ENCODE measurements around the gene TBL1XR1.
A peak's percentile ranks its signal among the peaks of the same experiment; 100 is the strongest.
"Not testable (repeated sequence)": the region's sequence is repeated elsewhere in the genome, so short reads cannot be mapped to it uniquely, and the experiment has no call there.

Gene TBL1XR1

DNA sequence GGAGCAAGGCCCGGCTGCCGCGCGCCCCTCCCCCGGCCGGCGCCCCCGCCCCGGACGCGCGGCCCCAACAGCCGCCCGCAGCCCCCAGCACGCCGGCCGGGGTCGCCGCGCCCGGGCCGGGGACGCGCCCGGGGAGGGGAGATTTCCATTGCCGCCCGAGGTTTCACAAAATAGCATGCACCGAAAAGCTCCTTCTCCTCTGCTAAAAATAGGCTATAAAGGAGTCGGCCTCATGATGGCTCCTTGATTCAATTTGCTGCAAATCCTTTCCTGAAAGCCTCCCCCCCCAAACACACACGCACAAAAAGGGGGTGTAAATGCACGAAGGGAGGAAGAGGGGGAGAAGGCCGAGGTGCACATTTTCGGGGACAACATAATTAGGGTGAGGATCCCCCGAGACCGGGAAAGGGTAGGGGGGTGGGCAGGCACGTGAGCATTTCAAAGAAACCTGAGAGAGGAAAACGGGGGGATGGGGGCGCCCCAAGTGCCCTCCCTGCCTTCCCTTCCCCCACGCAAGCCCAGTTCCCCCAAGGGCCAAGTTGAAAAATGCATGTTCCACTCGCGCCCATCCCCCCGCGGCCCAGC is 734 bp downstream of the TBL1XR1 start:
- Histone ChIP-seq H3K27me3 (ENCODE audit: control insufficient read depth in 5 of 5, insufficient read depth in 4 of 5, low read length in 5 of 5) (no peaks in the 10 kb centered on the region), H3K27ac (ENCODE audit: low read depth, low read length) (peak overlapping the region; percentile 99), H3K4me1 (ENCODE audit: control insufficient read depth in 5 of 5, insufficient read depth in 5 of 5, low read length in 5 of 5) (peaks cover 0 to 38% (median 33%) of the 10 kb centered on the region in 5 donors), H3K36me3 (ENCODE audit: control insufficient read depth in 5 of 5, insufficient read depth in 5 of 5, low read length in 5 of 5) (no peaks in the 10 kb centered on the region), H3K4me3 (ENCODE audit: low read depth in 1 of 5, low read length in 5 of 5) (peak overlapping the region; percentile 77 to 98 (median 89)), H3K9ac (ENCODE audit: low read length in 5 of 5) (peak overlapping the region; percentile 87 to 95 (median 94)), H3K9me3 (ENCODE audit: control insufficient read depth in 5 of 5, low read length in 5 of 5) (no peaks in the 10 kb centered on the region)

DNA sequence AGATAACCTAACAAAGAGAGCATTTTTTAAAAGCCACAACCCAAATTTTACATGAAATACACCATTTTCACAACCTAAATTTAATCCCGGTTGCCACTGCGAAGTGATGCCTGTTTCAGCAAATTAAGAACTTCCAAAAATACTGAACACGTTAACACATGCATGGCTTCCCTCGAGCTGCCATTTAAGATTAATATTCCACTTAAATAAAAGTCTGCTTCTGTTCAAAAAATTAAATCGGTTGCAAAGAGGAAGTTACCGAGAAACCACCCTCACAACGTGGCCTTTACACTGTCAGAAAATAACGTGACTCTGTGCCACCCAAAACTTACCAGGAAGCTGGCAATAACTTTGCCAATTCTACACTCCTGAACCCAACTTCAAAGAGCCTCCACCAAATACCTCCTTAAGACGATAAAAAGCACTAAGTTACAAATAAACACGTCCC is 1.2 kb downstream of the TBL1XR1 start:
- Histone ChIP-seq H3K4me1 (ENCODE audit: control insufficient read depth in 5 of 5, insufficient read depth in 5 of 5, low read length in 5 of 5) (peaks cover 2 to 40% (median 35%) of the 10 kb centered on the region in 5 donors), H3K36me3 (ENCODE audit: control insufficient read depth in 5 of 5, insufficient read depth in 5 of 5, low read length in 5 of 5) (no peaks in the 10 kb centered on the region), H3K27ac (ENCODE audit: low read depth, low read length) (peak overlapping the region; percentile 99), H3K9ac (ENCODE audit: low read length in 5 of 5) (peak overlapping the region; percentile 2 to 94 (median 78)), H3K27me3 (ENCODE audit: control insufficient read depth in 5 of 5, insufficient read depth in 4 of 5, low read length in 5 of 5) (no peaks in the 10 kb centered on the region), H3K9me3 (ENCODE audit: control insufficient read depth in 5 of 5, low read length in 5 of 5) (no peaks in the 10 kb centered on the region), H3K4me3 (ENCODE audit: low read depth in 1 of 5, low read length in 5 of 5) (peak overlapping the region; percentile 77 to 98 (median 89))

- no peaks in the 10 kb centered on the region for H3K27me3 ChIP-seq (ENCODE audit: control insufficient read depth in 5 of 5, insufficient read depth in 4 of 5, low read length in 5 of 5)
- H3K9me3 ChIP-seq (ENCODE audit: control insufficient read depth in 5 of 5, low read length in 5 of 5) = no peaks in the 10 kb centered on the region
- H3K4me3 ChIP-seq (ENCODE audit: low read depth in 1 of 5, low read length in 5 of 5) = peak overlapping the region; percentile 77 to 98 (median 89)
- H3K36me3 ChIP-seq (ENCODE audit: control insufficient read depth in 5 of 5, insufficient read depth in 5 of 5, low read length in 5 of 5) = no peaks in the 10 kb centered on the region
- H3K27ac ChIP-seq (ENCODE audit: low read depth, low read length) = peak overlapping the region; percentile 99
- H3K9ac ChIP-seq (ENCODE audit: low read length in 5 of 5) = peak overlapping the region; percentile 33 to 94 (median 78)
- peaks cover 2 to 46% (median 39%) of the 10 kb centered on the region in 5 donors for H3K4me1 ChIP-seq (ENCODE audit: control insufficient read depth in 5 of 5, insufficient read depth in 5 of 5, low read length in 5 of 5)
These were observed 1.9 kb downstream of the TBL1XR1 start for GRCh38 chr3:177195242-177195991.

DNA sequence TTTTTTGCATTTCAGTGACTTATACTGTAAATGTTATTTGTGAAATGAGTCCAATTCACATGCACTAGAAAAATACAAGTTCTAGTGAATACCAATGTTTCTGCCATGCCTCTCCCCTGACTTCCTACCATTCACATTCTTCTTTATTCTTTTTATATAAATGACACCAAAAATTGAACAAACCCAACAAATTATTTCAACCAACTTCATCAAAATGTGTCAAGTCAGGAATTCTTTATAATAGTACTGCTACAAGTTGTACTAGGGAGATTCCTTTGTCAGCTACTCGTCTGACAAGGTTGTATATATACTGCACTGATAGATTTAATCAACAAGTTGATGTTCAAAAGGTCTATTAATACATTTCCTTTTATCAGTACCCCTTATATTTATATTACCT is 3.0 kb downstream of the TBL1XR1 start:
- Histone ChIP-seq H3K4me1 (ENCODE audit: control insufficient read depth in 5 of 5, insufficient read depth in 5 of 5, low read length in 5 of 5) (peaks cover 2 to 42% (median 41%) of the 10 kb centered on the region in 5 donors), H3K4me3 (ENCODE audit: low read depth in 1 of 5, low read length in 5 of 5) (peak overlapping the region; percentile 41 to 98 (median 89)), H3K27me3 (ENCODE audit: control insufficient read depth in 5 of 5, insufficient read depth in 4 of 5, low read length in 5 of 5) (no peaks in the 10 kb centered on the region), H3K9me3 (ENCODE audit: control insufficient read depth in 5 of 5, low read length in 5 of 5) (no peaks in the 10 kb centered on the region), H3K36me3 (ENCODE audit: control insufficient read depth in 5 of 5, insufficient read depth in 5 of 5, low read length in 5 of 5) (no peaks in the 10 kb centered on the region), H3K9ac (ENCODE audit: low read length in 5 of 5) (peak overlapping the region in 1 of 5 donors; percentile 51), H3K27ac (ENCODE audit: low read depth, low read length) (peak overlapping the region; percentile 99)

DNA sequence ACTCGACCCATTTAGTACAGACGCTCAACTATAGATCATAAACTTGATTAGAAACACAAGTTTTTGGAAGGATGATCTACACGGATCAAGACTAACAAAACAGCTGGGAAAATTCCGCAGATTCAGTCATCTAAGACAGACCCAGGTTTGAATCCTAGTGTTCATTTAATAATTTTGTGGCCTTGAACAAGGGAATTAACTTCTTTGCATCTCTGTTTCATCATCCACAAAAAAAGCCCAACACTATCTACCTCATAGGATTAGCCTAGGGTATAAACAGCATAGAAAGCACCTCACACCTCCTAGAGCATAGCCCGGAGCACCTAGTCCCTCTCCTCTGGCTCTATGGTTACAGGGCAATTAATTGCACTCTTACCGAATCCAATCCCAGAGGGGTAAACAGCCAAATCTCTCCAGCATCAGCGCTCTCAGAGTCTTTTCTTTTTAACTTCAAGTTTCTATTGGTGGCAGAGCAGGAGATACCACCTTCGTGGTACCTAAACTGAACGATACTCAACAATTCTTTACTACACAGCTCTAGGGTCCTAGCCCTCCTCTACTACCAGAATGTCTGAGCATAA is 3.5 kb downstream of the TBL1XR1 start:
- no peaks in the 10 kb centered on the region for H3K9me3 ChIP-seq (ENCODE audit: control insufficient read depth in 5 of 5, low read length in 5 of 5)
- H3K9ac ChIP-seq (ENCODE audit: low read length in 5 of 5) = peak overlapping the region in 1 of 5 donors; percentile 51
- H3K27ac ChIP-seq (ENCODE audit: low read depth, low read length) = peak overlapping the region; percentile 99
- peak overlapping the region in 3 of 5 donors; percentile 8 to 77 (median 41) for H3K4me3 ChIP-seq (ENCODE audit: low read depth in 1 of 5, low read length in 5 of 5)
- no peaks in the 10 kb centered on the region for H3K27me3 ChIP-seq (ENCODE audit: control insufficient read depth in 5 of 5, insufficient read depth in 4 of 5, low read length in 5 of 5)
- H3K4me1 ChIP-seq (ENCODE audit: control insufficient read depth in 5 of 5, insufficient read depth in 5 of 5, low read length in 5 of 5) = peaks cover 2 to 41% (median 38%) of the 10 kb centered on the region in 5 donors
- H3K36me3 ChIP-seq (ENCODE audit: control insufficient read depth in 5 of 5, insufficient read depth in 5 of 5, low read length in 5 of 5) = no peaks in the 10 kb centered on the region

GRCh38 chr3:177193275-177193674 is 4.0 kb downstream of the TBL1XR1 start:
- H3K27ac ChIP-seq (ENCODE audit: low read depth, low read length); H3K9ac ChIP-seq (ENCODE audit: low read length in 5 of 5); H3K27me3 ChIP-seq (ENCODE audit: control insufficient read depth in 5 of 5, insufficient read depth in 4 of 5, low read length in 5 of 5); H3K9me3 ChIP-seq (ENCODE audit: control insufficient read depth in 5 of 5, low read length in 5 of 5); H3K4me3 ChIP-seq (ENCODE audit: low read depth in 1 of 5, low read length in 5 of 5); H3K36me3 ChIP-seq (ENCODE audit: control insufficient read depth in 5 of 5, insufficient read depth in 5 of 5, low read length in 5 of 5): not testable (repeated sequence)
- peaks cover 2 to 41% (median 33%) of the 10 kb centered on the region in 5 donors for H3K4me1 ChIP-seq (ENCODE audit: control insufficient read depth in 5 of 5, insufficient read depth in 5 of 5, low read length in 5 of 5)

DNA sequence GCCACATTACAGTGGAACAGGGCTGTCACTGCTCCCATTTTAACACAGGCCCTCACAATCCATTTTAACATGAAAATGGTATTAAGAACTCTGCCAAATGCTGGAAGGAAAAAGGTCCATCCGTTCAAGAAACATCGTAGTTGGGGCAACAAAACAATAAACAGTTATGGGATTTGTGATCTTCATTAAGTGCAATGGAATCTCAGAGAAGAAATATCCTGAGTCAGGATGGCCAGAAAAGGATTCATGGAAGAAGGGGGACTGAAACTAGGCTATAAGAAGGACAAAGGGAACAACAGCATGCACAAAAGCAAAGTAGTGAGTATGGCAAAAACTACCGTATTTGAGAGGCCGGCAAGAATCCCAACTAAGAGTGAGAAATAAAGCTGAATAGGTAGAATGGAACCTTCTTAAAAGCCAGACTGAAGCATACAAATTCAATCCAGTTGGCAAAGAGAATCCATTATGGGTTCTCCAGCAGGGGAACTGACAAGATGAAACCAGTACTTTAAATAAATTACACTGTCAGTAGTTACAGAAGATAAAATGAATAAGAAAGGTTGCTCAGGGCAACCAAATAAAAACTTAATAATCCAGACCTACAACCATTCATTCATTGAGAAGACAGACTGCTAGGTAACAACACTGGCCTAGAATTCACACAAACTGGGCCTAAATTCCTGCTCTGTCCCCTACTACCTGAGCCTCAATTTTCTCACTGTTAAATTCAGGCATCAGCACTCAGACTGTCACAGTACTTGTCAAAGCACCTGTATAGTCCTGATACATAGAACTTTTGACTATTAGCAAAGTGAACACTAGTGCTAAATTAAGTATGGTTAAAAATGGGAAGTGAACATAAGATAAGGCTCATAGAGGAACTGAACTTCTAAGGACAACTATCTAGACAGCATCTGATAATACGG is 6.3 kb downstream of the TBL1XR1 start:
- peak overlapping the region; percentile 77 for H3K27ac ChIP-seq (ENCODE audit: low read depth, low read length)
- H3K4me1 ChIP-seq (ENCODE audit: control insufficient read depth in 5 of 5, insufficient read depth in 5 of 5, low read length in 5 of 5) = peaks cover 2 to 40% (median 29%) of the 10 kb centered on the region in 5 donors
- H3K9me3 ChIP-seq (ENCODE audit: control insufficient read depth in 5 of 5, low read length in 5 of 5) = no peaks in the 10 kb centered on the region
- peak overlapping the region in 1 of 5 donors; percentile 6 for H3K9ac ChIP-seq (ENCODE audit: low read length in 5 of 5)
- no peak overlapping the region for H3K4me3 ChIP-seq (ENCODE audit: low read depth in 1 of 5, low read length in 5 of 5)
- H3K36me3 ChIP-seq (ENCODE audit: control insufficient read depth in 5 of 5, insufficient read depth in 5 of 5, low read length in 5 of 5) = no peaks in the 10 kb centered on the region
- no peaks in the 10 kb centered on the region for H3K27me3 ChIP-seq (ENCODE audit: control insufficient read depth in 5 of 5, insufficient read depth in 4 of 5, low read length in 5 of 5)

- H3K4me3 ChIP-seq (ENCODE audit: low read depth in 1 of 5, low read length in 5 of 5); H3K9ac ChIP-seq (ENCODE audit: low read length in 5 of 5); H3K27me3 ChIP-seq (ENCODE audit: control insufficient read depth in 5 of 5, insufficient read depth in 4 of 5, low read length in 5 of 5); H3K36me3 ChIP-seq (ENCODE audit: control insufficient read depth in 5 of 5, insufficient read depth in 5 of 5, low read length in 5 of 5); H3K9me3 ChIP-seq (ENCODE audit: control insufficient read depth in 5 of 5, low read length in 5 of 5): not testable (repeated sequence)
- Histone ChIP-seq H3K27ac (ENCODE audit: low read depth, low read length) (peak overlapping the region; percentile 77), H3K4me1 (ENCODE audit: control insufficient read depth in 5 of 5, insufficient read depth in 5 of 5, low read length in 5 of 5) (peaks cover 2 to 41% (median 29%) of the 10 kb centered on the region in 5 donors)
These were observed 7.1 kb downstream of the TBL1XR1 start for GRCh38 chr3:177190184-177190583.

DNA sequence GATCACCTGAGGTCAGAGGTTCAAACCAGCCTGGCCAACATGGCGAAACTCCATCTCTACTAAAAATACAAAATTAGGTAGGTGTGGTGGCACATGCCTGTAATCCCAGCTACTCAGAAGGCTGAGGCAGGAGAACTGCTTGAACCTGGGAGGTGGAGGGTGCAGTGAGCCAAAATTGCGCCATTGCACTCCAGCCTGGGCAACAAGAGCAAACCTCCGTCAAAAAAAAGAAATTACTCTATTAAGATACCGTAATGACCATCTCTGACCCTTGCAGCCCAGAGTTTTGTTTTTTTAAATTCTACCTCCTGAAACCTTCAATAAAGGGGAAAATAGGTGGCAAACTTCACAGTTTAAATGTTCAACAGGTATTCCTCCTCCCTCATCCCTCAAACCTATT is 9.0 kb downstream of the TBL1XR1 start:
- H3K36me3 ChIP-seq (ENCODE audit: control insufficient read depth in 5 of 5, insufficient read depth in 5 of 5, low read length in 5 of 5); H3K9ac ChIP-seq (ENCODE audit: low read length in 5 of 5); H3K9me3 ChIP-seq (ENCODE audit: control insufficient read depth in 5 of 5, low read length in 5 of 5); H3K4me3 ChIP-seq (ENCODE audit: low read depth in 1 of 5, low read length in 5 of 5); H3K27ac ChIP-seq (ENCODE audit: low read depth, low read length); H3K27me3 ChIP-seq (ENCODE audit: control insufficient read depth in 5 of 5, insufficient read depth in 4 of 5, low read length in 5 of 5): not testable (repeated sequence)
- peaks cover 2 to 31% (median 22%) of the 10 kb centered on the region in 5 donors for H3K4me1 ChIP-seq (ENCODE audit: control insufficient read depth in 5 of 5, insufficient read depth in 5 of 5, low read length in 5 of 5)
